Neural cell (in vitro differentiated cells): Measurements from ENCODE around the gene DPYSL4. TPM values are rescaled to one million over a fixed set of nuclear protein-coding genes. Genes with fewer than 3 reads are reported as not detected.

Experiments used
- H2AFZ ChIP-seq: fragments of 200-600, 300-800 bp; sonication (generic), shearing (Covaris generic); 2 replicates; pipeline ENCODE4 v1.6.0; 2014; ENCODE audit warnings: low read depth, mild to moderate bottlenecking, antibody characterized with exemption, low read length, moderate library complexity
- H3F3A ChIP-seq: fragments of 200-600 bp; shearing (Covaris generic); 2 replicates; pipeline ENCODE4 v1.6.1; 2016; ENCODE audit warnings: mild to moderate bottlenecking, moderate library complexity, mixed read lengths, antibody characterized with exemption, low read length; ENCODE audit not compliant: insufficient read depth, poor library complexity, severe bottlenecking
- H3K27ac ChIP-seq: fragments of 200-600, 300-800 bp; sonication (generic), shearing (Covaris generic); 2 replicates; pipeline ENCODE4 v1.5.1; 2014; ENCODE audit warnings: mild to moderate bottlenecking, low read length, moderate library complexity
- H3K27me3 ChIP-seq: fragments of 300-800, 200-600 bp; sonication (generic), shearing (Covaris generic); 2 replicates; pipeline ENCODE4 v1.6.0; 2014; ENCODE audit warnings: mild to moderate bottlenecking, low read depth, low read length, moderate library complexity; ENCODE audit not compliant: insufficient read depth
- H3K36me3 ChIP-seq: fragments of 300-800, 200-600 bp; sonication (generic), shearing (Covaris generic); 2 replicates; pipeline ENCODE4 v1.5.1; 2014; ENCODE audit warnings: mild to moderate bottlenecking, antibody characterized with exemption, low read length, moderate library complexity; ENCODE audit not compliant: insufficient read depth
- H3K4me2 ChIP-seq: fragments of 300-800, 200-600 bp; sonication (generic), shearing (Covaris generic); 2 replicates; pipeline ENCODE4 v1.6.0; 2014; ENCODE audit warnings: mild to moderate bottlenecking, low read length
- H3K4me3 ChIP-seq: fragments of 300-800, 200-600 bp; sonication (generic), shearing (Covaris generic); 2 replicates; pipeline ENCODE4 v1.5.1; 2014; ENCODE audit warnings: mild to moderate bottlenecking, low read length, moderate library complexity
- H3K79me2 ChIP-seq: fragments of 200-600 bp; shearing (Covaris generic); replicated peaks from 2 replicates; pipeline ENCODE4 v1.6.0; 2014; ENCODE audit warnings: mild to moderate bottlenecking, low read length, moderate library complexity; ENCODE audit not compliant: insufficient read depth
- H3K9ac ChIP-seq: fragments of 300-800, 200-600 bp; sonication (generic), shearing (Covaris generic); 2 replicates; pipeline ENCODE4 v1.6.1; 2016; ENCODE audit warnings: mild to moderate bottlenecking, low read length, mixed read lengths
- H3K9me2 ChIP-seq: fragments of 200-600 bp; shearing (Covaris generic); 2 replicates; pipeline ENCODE4 v1.6.1; 2016; ENCODE audit warnings: mild to moderate bottlenecking, low read length, mixed read lengths; ENCODE audit not compliant: insufficient read depth
- H3K9me3 ChIP-seq: fragments of 200-600, 300-800 bp; sonication (generic), shearing (Covaris generic); 2 replicates; pipeline ENCODE4 v1.6.1; 2016; ENCODE audit warnings: mild to moderate bottlenecking, mixed run types, low read length, moderate library complexity, mixed read lengths
- H4K20me1 ChIP-seq: fragments of 200-600 bp; shearing (Covaris generic); 2 replicates; pipeline ENCODE4 v1.6.1; 2016; ENCODE audit warnings: mild to moderate bottlenecking, mixed run types; ENCODE audit not compliant: insufficient read depth
- CTCF ChIP-seq: fragments of 450-650 bp; IDR thresholded peaks from 2 replicates; pipeline ENCODE4 v1.5.1; 2014; ENCODE audit warnings: antibody characterized with exemption, mild to moderate bottlenecking, moderate library complexity; ENCODE audit not compliant: poor library complexity, severe bottlenecking
- EP300 ChIP-seq: fragments of 450-650 bp; conservative IDR thresholded peaks from 2 replicates; pipeline ENCODE4 v1.6.1; 2014; ENCODE audit warnings: antibody characterized with exemption, mild to moderate bottlenecking, moderate library complexity; ENCODE audit not compliant: poor library complexity, severe bottlenecking
- EZH2 ChIP-seq: fragments of 200-600, 300-800 bp; shearing (Covaris generic), sonication (generic); IDR thresholded peaks from 2 replicates; pipeline ENCODE4 v1.6.1; 2014; ENCODE audit warnings: antibody characterized with exemption, low read length, borderline replicate concordance, mild to moderate bottlenecking; ENCODE audit not compliant: insufficient read depth, poor library complexity, severe bottlenecking
- MXI1 ChIP-seq: fragments of 450-650 bp; conservative IDR thresholded peaks from 2 replicates; pipeline ENCODE4 v1.6.1; 2014; ENCODE audit warnings: antibody characterized with exemption, mild to moderate bottlenecking; ENCODE audit not compliant: poor library complexity, severe bottlenecking
- POLR2AphosphoS5 ChIP-seq: IDR thresholded peaks from 2 replicates; pipeline ENCODE4 v1.6.1; 2012
- RAD21 ChIP-seq: fragments of 450-650 bp; conservative IDR thresholded peaks from 2 replicates; pipeline ENCODE4 v1.6.1; 2014; ENCODE audit warnings: antibody characterized with exemption, mild to moderate bottlenecking, moderate library complexity
- REST ChIP-seq: IDR thresholded peaks from 2 replicates; pipeline ENCODE4 v1.6.1; 2012; ENCODE audit warnings: borderline replicate concordance
- SMC3 ChIP-seq: fragments of 450-650 bp; conservative IDR thresholded peaks from 2 replicates; pipeline ENCODE4 v1.6.1; 2014; ENCODE audit warnings: antibody characterized with exemption, mild to moderate bottlenecking, moderate library complexity; ENCODE audit not compliant: poor library complexity
- TAF1 ChIP-seq: IDR thresholded peaks from 2 replicates; pipeline ENCODE4 v1.6.1; 2012; ENCODE audit warnings: low read depth
- polyA plus RNA-seq: library from polyadenylated mRNA; depleted of rRNA; stranded (reverse); fragments of >200 nt; gene quantifications from 2 replicates; pipeline ENCODE4 v1.2.3, GENCODE V29; 2014

Gene DPYSL4
- polyA plus RNA-seq, 1 donor from 2014 or later: 116 TPM

GRCh38 chr10:132232981-132233380 lies 46.2 kb downstream of the DPYSL4 start:
- Histone ChIP-seq H3K9me2 (no peaks in the 10 kb centered on the region), H3K27me3 (no peaks in the 10 kb centered on the region), H3K9me3 (no peaks in the 10 kb centered on the region), H3K79me2 (no peaks in the 10 kb centered on the region), H3K4me2 (no peak overlapping the region), H3F3A (no peaks in the 10 kb centered on the region), H3K4me3 (no peak overlapping the region), H3K9ac (no peak overlapping the region), H2AFZ (no peak overlapping the region), H3K27ac (no peak overlapping the region), H4K20me1 (no peaks in the 10 kb centered on the region), H3K36me3 (no peaks in the 10 kb centered on the region)
- TF ChIP-seq TAF1: no peak
- TF ChIP-seq CTCF: no peak
- no peak for TF ChIP-seq MXI1
- TF ChIP-seq EZH2: no peak
- TF ChIP-seq EP300: no peak
- TF ChIP-seq POLR2AphosphoS5: no peak
- TF ChIP-seq SMC3: no peak
- TF ChIP-seq RAD21: no peak
- TF ChIP-seq REST: no peak

- Histone ChIP-seq H3K27ac (no peak overlapping the region), H2AFZ (no peak overlapping the region)
Observed at GRCh38 chr10:132233501-132234085, 46.8 kb downstream of the DPYSL4 start.

More at GRCh38 chr10:132233501-132234085, 46.8 kb downstream of the DPYSL4 start:
- Histone ChIP-seq H3F3A (no peaks in the 10 kb centered on the region), H3K4me3 (no peak overlapping the region), H3K27me3 (no peaks in the 10 kb centered on the region), H3K9ac (no peak overlapping the region), H3K36me3 (no peaks in the 10 kb centered on the region), H3K79me2 (no peaks in the 10 kb centered on the region), H3K9me3 (no peaks in the 10 kb centered on the region), H3K4me2 (no peak overlapping the region), H3K9me2 (no peaks in the 10 kb centered on the region), H4K20me1 (no peaks in the 10 kb centered on the region)
- TF ChIP-seq RAD21 (no peak), TAF1 (no peak), CTCF (no peak), EZH2 (no peak), POLR2AphosphoS5 (no peak), REST (no peak), MXI1 (no peak), EP300 (no peak), SMC3 (no peak)
